OCI-LY1 (cell line): ENCODE measurements around the gene LDLRAD4.

Experiments
- H2AFZ ChIP-seq: fragments of 200-600 bp; sonication (generic), shearing (Covaris generic); 2 replicates; pipeline ENCODE4 v1.6.0; 2014; ENCODE audit warnings: antibody characterized with exemption, mild to moderate bottlenecking, low read length
- H3F3A ChIP-seq: fragments of 200-600 bp; sonication (generic), shearing (Covaris generic); 2 replicates; pipeline ENCODE4 v1.6.0; 2014; ENCODE audit warnings: mild to moderate bottlenecking, antibody characterized with exemption, low read length, moderate library complexity; ENCODE audit not compliant: insufficient read depth
- H3K27ac ChIP-seq: fragments of 200-600 bp; sonication (generic); 2 replicates; pipeline ENCODE4 v1.5.1; 2014; ENCODE audit warnings: low read length, mixed run types, mild to moderate bottlenecking, low read depth; ENCODE audit not compliant: poor library complexity, severe bottlenecking
- H3K27me3 ChIP-seq: fragments of 200-600 bp; sonication (generic); 2 replicates; pipeline ENCODE4 v1.6.0; 2014; ENCODE audit warnings: antibody characterized with exemption, mild to moderate bottlenecking, low read length, moderate library complexity; ENCODE audit not compliant: insufficient read depth
- H3K36me3 ChIP-seq: fragments of 200-600 bp; sonication (generic); 2 replicates; pipeline ENCODE4 v1.6.1; 2014; ENCODE audit warnings: mild to moderate bottlenecking, antibody characterized with exemption, low read length, moderate library complexity, mixed read lengths; ENCODE audit not compliant: insufficient read depth
- H3K4me1 ChIP-seq: fragments of 200-600 bp; sonication (generic); 2 replicates; pipeline ENCODE4 v1.5.1; 2014; ENCODE audit warnings: mild to moderate bottlenecking, low read length, moderate library complexity; ENCODE audit not compliant: insufficient read depth, severe bottlenecking
- H3K4me2 ChIP-seq: fragments of 200-600 bp; sonication (generic), shearing (Covaris generic); 2 replicates; pipeline ENCODE4 v1.6.1; 2014; ENCODE audit warnings: low read length
- H3K4me3 ChIP-seq: fragments of 200-600 bp; sonication (generic); 2 replicates; pipeline ENCODE4 v1.5.1; 2014; ENCODE audit warnings: low read length, low read depth, mild to moderate bottlenecking, mixed read lengths; ENCODE audit not compliant: poor library complexity, severe bottlenecking
- H3K79me2 ChIP-seq: fragments of 200-600 bp; shearing (Covaris generic); 2 replicates; pipeline ENCODE4 v1.6.1; 2016; ENCODE audit warnings: mixed run types, low read length, mixed read lengths; ENCODE audit not compliant: insufficient read depth
- H3K9ac ChIP-seq: fragments of 200-600 bp; sonication (generic), shearing (Covaris generic); 2 replicates; pipeline ENCODE4 v1.6.1; 2014; ENCODE audit warnings: mild to moderate bottlenecking, low read length, mixed read lengths
- H3K9me2 ChIP-seq: fragments of 200-600 bp; sonication (generic), shearing (Covaris generic); 2 replicates; pipeline ENCODE4 v1.6.1; 2014; ENCODE audit warnings: low read depth, mild to moderate bottlenecking, low read length, mixed read lengths
- H3K9me3 ChIP-seq: fragments of 200-600 bp; shearing (Covaris generic); 2 replicates; pipeline ENCODE4 v1.6.1; 2014; ENCODE audit warnings: low read length, mixed read lengths
- H4K20me1 ChIP-seq: fragments of 200-600 bp; sonication (generic), shearing (Covaris generic); 2 replicates; pipeline ENCODE4 v1.6.0; 2016; ENCODE audit warnings: mild to moderate bottlenecking, low read length; ENCODE audit not compliant: insufficient read depth
- CTCF ChIP-seq: fragments of 200-600 bp; sonication (generic), shearing (Covaris generic); IDR thresholded peaks from 2 replicates; pipeline ENCODE4 v1.5.1; 2017; ENCODE audit warnings: mild to moderate bottlenecking, antibody characterized with exemption, low read length, moderate library complexity, mixed read lengths
- EZH2 ChIP-seq: fragments of 200-600 bp; sonication (generic), shearing (Covaris generic); IDR thresholded peaks from 2 replicates; pipeline ENCODE4 v1.8.0; 2017; ENCODE audit warnings: borderline replicate concordance, mixed run types, mild to moderate bottlenecking, antibody characterized with exemption, low read length, moderate library complexity, mixed read lengths

The LDLRAD4 gene

GRCh38 chr18:13514558-13514957 is 296.0 kb downstream of the LDLRAD4 start:
- H3K4me3 ChIP-seq: no peak overlapping the region
- no peak overlapping the region for H3K4me2 ChIP-seq
- no peaks in the 10 kb centered on the region for H3K9me2 ChIP-seq
- no peaks in the 10 kb centered on the region for H3K27me3 ChIP-seq
- no peak overlapping the region for H2AFZ ChIP-seq
- H3F3A ChIP-seq: no peaks in the 10 kb centered on the region
- H3K27ac ChIP-seq: no peak overlapping the region
- no peak overlapping the region for H3K9ac ChIP-seq
- peaks cover 5% of the 10 kb centered on the region; the same call in 1 of the 2 replicates for H3K9me3 ChIP-seq
- H4K20me1 ChIP-seq: no peaks in the 10 kb centered on the region
- peaks cover 8% of the 10 kb centered on the region; the same call in 1 of the 2 replicates for H3K36me3 ChIP-seq
- peaks cover 37% of the 10 kb centered on the region for H3K4me1 ChIP-seq
- no peaks in the 10 kb centered on the region for H3K79me2 ChIP-seq
- TF ChIP-seq CTCF (no peak), EZH2 (no peak)

GRCh38 chr18:13516855-13517254 is 298.3 kb downstream of the LDLRAD4 start:
- peaks cover 5% of the 10 kb centered on the region; the same call in 1 of the 2 replicates for H3K9me3 ChIP-seq
- H2AFZ ChIP-seq: no peak overlapping the region
- H3K27me3 ChIP-seq: no peaks in the 10 kb centered on the region
- peaks cover 50% of the 10 kb centered on the region for H3K4me1 ChIP-seq
- no peak overlapping the region for H3K4me3 ChIP-seq
- TF ChIP-seq CTCF (no peak), EZH2 (no peak)
- H3K36me3 ChIP-seq: peaks cover 8% of the 10 kb centered on the region; the same call in 1 of the 2 replicates
- no peak overlapping the region for H3K27ac ChIP-seq
- H3F3A ChIP-seq: no peaks in the 10 kb centered on the region
- H3K4me2 ChIP-seq: no peak overlapping the region
- no peaks in the 10 kb centered on the region for H4K20me1 ChIP-seq
- no peaks in the 10 kb centered on the region for H3K9me2 ChIP-seq
- no peaks in the 10 kb centered on the region for H3K79me2 ChIP-seq
- H3K9ac ChIP-seq: no peak overlapping the region

- H3K4me1 ChIP-seq: peaks cover 45% of the 10 kb centered on the region
- no peaks in the 10 kb centered on the region for H3F3A ChIP-seq
- no peaks in the 10 kb centered on the region for H3K27me3 ChIP-seq
- no peak overlapping the region for H3K27ac ChIP-seq
- H3K9ac ChIP-seq: no peak overlapping the region
- H3K36me3 ChIP-seq: peaks cover 8% of the 10 kb centered on the region; the same call in 1 of the 2 replicates
- H3K79me2 ChIP-seq: no peaks in the 10 kb centered on the region
- H3K4me2 ChIP-seq: no peak overlapping the region
- no peaks in the 10 kb centered on the region for H4K20me1 ChIP-seq
- TF ChIP-seq EZH2: no peak
- no peak for TF ChIP-seq CTCF
- no peaks in the 10 kb centered on the region for H3K9me2 ChIP-seq
- H2AFZ ChIP-seq: no peak overlapping the region
- no peak overlapping the region for H3K4me3 ChIP-seq
- peaks cover 5% of the 10 kb centered on the region; the same call in 1 of the 2 replicates for H3K9me3 ChIP-seq
Observed at GRCh38 chr18:13517369-13517768, 298.8 kb downstream of the LDLRAD4 start.
